ENCODE data around the gene UBQLN2. TPM values are rescaled to one million over a fixed set of nuclear protein-coding genes. Genes with fewer than 3 reads are reported as not detected.

The UBQLN2 gene
- total and polyA plus RNA-seq, 2 experiments from 2014 or later, result 11.9 to 40.6 TPM

DNA sequence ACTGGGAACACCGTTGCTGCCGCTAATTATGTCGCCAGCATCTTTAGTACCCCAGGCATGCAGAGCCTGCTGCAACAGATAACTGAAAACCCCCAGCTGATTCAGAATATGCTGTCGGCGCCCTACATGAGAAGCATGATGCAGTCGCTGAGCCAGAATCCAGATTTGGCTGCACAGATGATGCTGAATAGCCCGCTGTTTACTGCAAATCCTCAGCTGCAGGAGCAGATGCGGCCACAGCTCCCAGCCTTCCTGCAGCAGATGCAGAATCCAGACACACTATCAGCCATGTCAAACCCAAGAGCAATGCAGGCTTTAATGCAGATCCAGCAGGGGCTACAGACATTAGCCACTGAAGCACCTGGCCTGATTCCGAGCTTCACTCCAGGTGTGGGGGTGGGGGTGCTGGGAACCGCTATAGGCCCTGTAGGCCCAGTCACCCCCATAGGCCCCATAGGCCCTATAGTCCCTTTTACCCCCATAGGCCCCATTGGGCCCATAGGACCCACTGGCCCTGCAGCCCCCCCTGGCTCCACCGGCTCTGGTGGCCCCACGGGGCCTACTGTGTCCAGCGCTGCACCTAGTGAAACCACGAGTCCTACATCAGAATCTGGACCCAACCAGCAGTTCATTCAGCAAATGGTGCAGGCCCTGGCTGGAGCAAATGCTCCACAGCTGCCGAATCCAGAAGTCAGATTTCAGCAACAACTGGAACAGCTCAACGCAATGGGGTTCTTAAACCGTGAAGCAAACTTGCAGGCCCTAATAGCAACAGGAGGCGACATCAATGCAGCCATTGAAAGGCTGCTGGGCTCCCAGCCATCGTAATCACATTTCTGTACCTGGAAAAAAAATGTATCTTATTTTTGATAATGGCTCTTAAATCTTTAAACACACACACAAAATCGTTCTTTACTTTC lies 1.8 kb downstream of the UBQLN2 start:
- H3K9me3 ChIP-seq (ENCODE audit: low read depth), result no peaks in the 10 kb centered on the region
- H3K4me2 ChIP-seq (ENCODE audit: unreplicated experiment), result peak overlapping the region; percentile 77
- peak; percentile 45 for DNase-seq
- H3K9me2 ChIP-seq (ENCODE audit: insufficient read depth), result no peaks in the 10 kb centered on the region
- peak overlapping the region; percentile 97 for H3K4me3 ChIP-seq
- peaks cover 7% of the 10 kb centered on the region; the same call in 1 of the 2 replicates for H3F3A ChIP-seq (ENCODE audit: insufficient read depth)
- peaks cover 27% of the 10 kb centered on the region for H3K4me1 ChIP-seq (ENCODE audit: insufficient read depth)
- no peaks in the 10 kb centered on the region; the same call in 1 of the 2 replicates for H4K20me1 ChIP-seq (ENCODE audit: insufficient read depth)
- H3K27me3 ChIP-seq (replicated peaks; ENCODE audit: insufficient read depth), result no peaks in the 10 kb centered on the region
- TF ChIP-seq EZH2phosphoT487 (IDR thresholded peaks at IDR 0.05; ENCODE audit: insufficient read depth, low read depth) (no peak), EZH2 (IDR thresholded peaks at IDR 0.05; ENCODE audit: insufficient read depth, poor library complexity, severe bottlenecking) (no peak)
- no peaks in the 10 kb centered on the region for H3K36me3 ChIP-seq (ENCODE audit: low read depth)
- H3K9ac ChIP-seq, result peak overlapping the region; percentile 100
- H2AFZ ChIP-seq, result no peak overlapping the region
- peak overlapping the region; percentile 99 for H3K27ac ChIP-seq
- 2 to 3% methylated on average over 15 to 19 of the region's 20 CpGs for WGBS, 2 experiments (ENCODE audit: low coverage in 1 of 2, low lambda C conversion rate in 2 of 2, missing lambda C conversion rate in 2 of 2)
- in situ Hi-C loops (cut with MboI), result no loop called here
- H3K79me2 ChIP-seq (ENCODE audit: insufficient read depth), result peaks cover 63% of the 10 kb centered on the region

GRCh38 chrX:56569378-56570057 lies 6.1 kb downstream of the UBQLN2 start:
- H3F3A ChIP-seq (ENCODE audit: insufficient read depth), result no peaks in the 10 kb centered on the region
- no peaks in the 10 kb centered on the region for H3K9me3 ChIP-seq (ENCODE audit: low read depth)
- no peak overlapping the region for H3K27ac ChIP-seq
- no peaks in the 10 kb centered on the region; the same call in 1 of the 2 replicates for H4K20me1 ChIP-seq (ENCODE audit: insufficient read depth)
- WGBS, 2 experiments (ENCODE audit: low coverage in 1 of 2, low lambda C conversion rate in 2 of 2, missing lambda C conversion rate in 2 of 2), result 87 to 91% methylated on average over 6 of the region's 6 CpGs
- no peaks in the 10 kb centered on the region for H3K36me3 ChIP-seq (ENCODE audit: low read depth)
- H3K4me1 ChIP-seq (ENCODE audit: insufficient read depth), result peaks cover 19% of the 10 kb centered on the region
- H3K4me2 ChIP-seq (ENCODE audit: unreplicated experiment), result no peak overlapping the region
- no peaks in the 10 kb centered on the region for H3K27me3 ChIP-seq (replicated peaks; ENCODE audit: insufficient read depth)
- TF ChIP-seq EZH2 (IDR thresholded peaks at IDR 0.05; ENCODE audit: insufficient read depth, poor library complexity, severe bottlenecking) (no peak), EZH2phosphoT487 (IDR thresholded peaks at IDR 0.05; ENCODE audit: insufficient read depth, low read depth) (no peak)
- H3K4me3 ChIP-seq, result no peak overlapping the region
- H3K9me2 ChIP-seq (ENCODE audit: insufficient read depth), result no peaks in the 10 kb centered on the region
- no peak for DNase-seq
- H3K79me2 ChIP-seq (ENCODE audit: insufficient read depth), result peaks cover 53% of the 10 kb centered on the region
- no peak overlapping the region for H2AFZ ChIP-seq
- H3K9ac ChIP-seq, result no peak overlapping the region
- in situ Hi-C loops (cut with MboI), result no loop called here

GRCh38 chrX:56572975-56573374 lies 9.5 kb downstream of the UBQLN2 start:
- no peak for DNase-seq
- no peaks in the 10 kb centered on the region for H3K36me3 ChIP-seq (ENCODE audit: low read depth)
- no peak overlapping the region for H2AFZ ChIP-seq
- 56 to 61% methylated on average over 4 of the region's 4 CpGs for WGBS, 2 experiments (ENCODE audit: low coverage in 1 of 2, low lambda C conversion rate in 2 of 2, missing lambda C conversion rate in 2 of 2)
- TF ChIP-seq EZH2 (IDR thresholded peaks at IDR 0.05; ENCODE audit: insufficient read depth, poor library complexity, severe bottlenecking) (no peak), EZH2phosphoT487 (IDR thresholded peaks at IDR 0.05; ENCODE audit: insufficient read depth, low read depth) (no peak)
- no peak overlapping the region for H3K9ac ChIP-seq
- H3K9me3 ChIP-seq (ENCODE audit: low read depth), result no peaks in the 10 kb centered on the region
- H4K20me1 ChIP-seq (ENCODE audit: insufficient read depth), result no peaks in the 10 kb centered on the region
- in situ Hi-C loops (cut with MboI), result no loop called here
- H3K4me2 ChIP-seq (ENCODE audit: unreplicated experiment), result no peak overlapping the region
- H3K27ac ChIP-seq, result no peak overlapping the region
- no peaks in the 10 kb centered on the region for H3F3A ChIP-seq (ENCODE audit: insufficient read depth)
- H3K4me1 ChIP-seq (ENCODE audit: insufficient read depth), result 0 out of 2 replicates have a peak, but pooled peaks cover under 1% of the 10 kb centered on the region
- peaks cover 19% of the 10 kb centered on the region for H3K79me2 ChIP-seq (ENCODE audit: insufficient read depth)
- no peak overlapping the region for H3K4me3 ChIP-seq
- no peaks in the 10 kb centered on the region for H3K27me3 ChIP-seq (replicated peaks; ENCODE audit: insufficient read depth)
- no peaks in the 10 kb centered on the region for H3K9me2 ChIP-seq (ENCODE audit: insufficient read depth)

DNA sequence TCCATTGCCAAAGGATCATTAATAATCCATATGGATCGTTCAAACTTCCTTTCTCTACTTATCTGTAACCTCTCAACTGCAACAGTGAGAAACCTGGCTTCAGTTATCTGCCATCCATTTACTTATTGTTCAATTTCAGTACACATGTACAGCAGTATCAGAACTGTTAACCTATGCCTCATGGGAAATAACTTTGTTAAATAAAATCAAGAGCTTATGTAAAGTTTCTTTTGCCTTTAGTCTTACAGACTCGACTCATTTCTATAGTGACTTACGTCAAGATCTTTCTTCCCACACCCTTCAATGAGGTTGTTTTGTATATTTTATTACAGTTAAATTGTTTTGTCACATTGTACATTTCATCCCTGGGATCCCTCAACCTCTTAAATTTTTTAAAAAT lies 11.4 kb downstream of the UBQLN2 start:
- no peaks in the 10 kb centered on the region for H3K27me3 ChIP-seq (replicated peaks; ENCODE audit: insufficient read depth)
- H4K20me1 ChIP-seq (ENCODE audit: insufficient read depth), result no peaks in the 10 kb centered on the region
- no peak overlapping the region for H3K27ac ChIP-seq
- H2AFZ ChIP-seq, result no peak overlapping the region
- no peaks in the 10 kb centered on the region for H3K36me3 ChIP-seq (ENCODE audit: low read depth)
- no peak for DNase-seq
- in situ Hi-C loops (cut with MboI), result no loop called here
- H3K9ac ChIP-seq, result no peak overlapping the region
- H3K79me2 ChIP-seq (ENCODE audit: insufficient read depth), result 0 out of 2 replicates have a peak, but pooled peaks cover 7% of the 10 kb centered on the region
- H3K4me1 ChIP-seq (ENCODE audit: insufficient read depth), result no peaks in the 10 kb centered on the region
- no peaks in the 10 kb centered on the region for H3F3A ChIP-seq (ENCODE audit: insufficient read depth)
- TF ChIP-seq EZH2phosphoT487 (IDR thresholded peaks at IDR 0.05; ENCODE audit: insufficient read depth, low read depth) (no peak), EZH2 (IDR thresholded peaks at IDR 0.05; ENCODE audit: insufficient read depth, poor library complexity, severe bottlenecking) (no peak)
- H3K9me3 ChIP-seq (ENCODE audit: low read depth), result no peaks in the 10 kb centered on the region
- no peak overlapping the region for H3K4me2 ChIP-seq (ENCODE audit: unreplicated experiment)
- H3K9me2 ChIP-seq (ENCODE audit: insufficient read depth), result no peaks in the 10 kb centered on the region
- 92 to 100% methylated on average over 3 of the region's 3 CpGs for WGBS, 2 experiments (ENCODE audit: low coverage in 1 of 2, low lambda C conversion rate in 2 of 2, missing lambda C conversion rate in 2 of 2)
- H3K4me3 ChIP-seq, result no peak overlapping the region
